ENCODE measurements around the gene DPF1.

DPF1 gene

DNA sequence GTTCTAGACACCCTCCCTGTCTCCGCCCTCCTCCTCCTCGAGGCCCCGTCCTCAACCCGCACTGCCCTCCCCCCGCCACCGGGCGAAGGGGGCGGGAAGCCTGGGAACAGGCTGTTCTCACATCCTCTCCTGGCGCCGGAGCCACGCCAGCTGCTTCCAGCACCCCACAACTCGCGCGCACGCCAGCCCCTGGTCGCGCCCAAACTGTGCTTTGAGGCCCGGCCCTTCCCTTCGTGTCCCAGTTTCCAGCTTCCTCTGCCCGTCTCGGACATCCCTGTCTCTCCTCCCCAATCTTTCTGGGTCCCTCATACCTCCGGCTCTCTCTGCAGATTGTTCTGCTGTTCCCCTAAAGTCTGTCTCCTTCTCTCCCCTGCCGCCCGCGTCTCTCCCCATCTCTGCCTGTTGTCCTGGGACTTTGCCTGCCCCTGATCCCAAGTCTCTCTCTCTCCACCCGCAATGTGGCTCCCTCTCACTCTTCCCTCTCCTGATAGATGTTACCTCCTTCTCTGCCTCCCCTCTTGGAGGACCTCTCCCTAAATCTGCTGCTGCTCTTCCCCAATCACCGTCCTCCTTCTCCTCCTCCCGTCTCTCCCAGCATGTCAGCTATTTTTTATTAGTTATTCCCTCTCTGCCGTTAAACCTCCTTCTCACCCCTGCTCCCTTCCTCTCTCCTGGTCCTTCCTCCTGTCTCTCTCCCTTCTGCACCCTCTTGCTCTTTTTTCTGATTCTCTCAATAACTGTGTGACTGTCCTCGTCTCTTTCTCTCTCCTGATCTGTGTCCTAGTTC lies 14.2 kb downstream of the DPF1 start:
- CTCF ChIA-PET, result no interaction called here
- TF ChIP-seq FOXM1 (IDR thresholded peaks at IDR 0.05; ENCODE audit: borderline replicate concordance), result no peak
- no peak for TF ChIP-seq SUZ12 (IDR thresholded peaks at IDR 0.05)
- no peak for TF ChIP-seq HDGF (IDR thresholded peaks at IDR 0.05; ENCODE audit: borderline replicate concordance)
- TF ChIP-seq BHLHE40 (IDR thresholded peaks at IDR 0.05; ENCODE audit: borderline replicate concordance), result no peak
- no peak for TF ChIP-seq NFRKB (IDR thresholded peaks at IDR 0.05)
- POLR2A ChIA-PET, result no interaction called here
- DNase-seq (ENCODE audit: extremely low spot score), result no peak

DNA sequence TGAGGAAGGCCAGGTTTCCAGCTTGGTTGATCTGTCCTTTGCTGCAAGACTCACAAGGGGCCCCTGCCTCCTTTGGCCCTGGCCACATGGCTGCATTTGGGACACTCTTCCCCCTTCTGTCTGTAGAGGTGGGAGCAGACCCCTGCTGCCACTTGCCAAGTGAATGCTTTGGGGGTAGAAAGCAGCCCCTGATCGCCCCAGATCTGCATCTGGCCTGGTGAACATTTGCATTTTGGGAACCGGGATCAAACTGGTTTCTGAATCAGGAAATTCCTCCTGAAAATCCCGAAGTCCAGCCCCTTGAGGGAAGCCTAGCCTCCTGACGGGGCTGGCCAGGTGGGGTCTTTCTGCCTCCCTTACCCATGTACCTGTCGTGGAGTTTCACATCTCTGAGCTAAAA lies 14.9 kb downstream of the DPF1 start:
- TF ChIP-seq SUZ12 (IDR thresholded peaks at IDR 0.05), result no peak
- no peak for TF ChIP-seq ZNF384 (IDR thresholded peaks at IDR 0.05)
- TF ChIP-seq FOXK2 (IDR thresholded peaks at IDR 0.05), result no peak
- no peak for TF ChIP-seq CTBP1 (IDR thresholded peaks at IDR 0.05; ENCODE audit: borderline replicate concordance)
- no peak for TF ChIP-seq BHLHE40 (IDR thresholded peaks at IDR 0.05; ENCODE audit: borderline replicate concordance)
- TF ChIP-seq NFRKB (IDR thresholded peaks at IDR 0.05), result no peak
- TF ChIP-seq ELF4 (IDR thresholded peaks at IDR 0.05), result no peak
- no peak for TF ChIP-seq HDGF (IDR thresholded peaks at IDR 0.05; ENCODE audit: borderline replicate concordance)
- TF ChIP-seq SP1 (IDR thresholded peaks at IDR 0.05), result no peak
- no peak for TF ChIP-seq FOXA1 (IDR thresholded peaks at IDR 0.05)
- no peak for TF ChIP-seq TARDBP (IDR thresholded peaks at IDR 0.05)
- TF ChIP-seq, protein P1, sequence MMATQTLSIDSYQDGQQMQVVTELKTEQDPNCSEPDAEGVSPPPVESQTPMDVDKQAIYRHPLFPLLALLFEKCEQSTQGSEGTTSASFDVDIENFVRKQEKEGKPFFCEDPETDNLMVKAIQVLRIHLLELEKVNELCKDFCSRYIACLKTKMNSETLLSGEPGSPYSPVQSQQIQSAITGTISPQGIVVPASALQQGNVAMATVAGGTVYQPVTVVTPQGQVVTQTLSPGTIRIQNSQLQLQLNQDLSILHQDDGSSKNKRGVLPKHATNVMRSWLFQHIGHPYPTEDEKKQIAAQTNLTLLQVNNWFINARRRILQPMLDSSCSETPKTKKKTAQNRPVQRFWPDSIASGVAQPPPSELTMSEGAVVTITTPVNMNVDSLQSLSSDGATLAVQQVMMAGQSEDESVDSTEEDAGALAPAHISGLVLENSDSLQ (IDR thresholded peaks at IDR 0.05), result no peak
- TF ChIP-seq L3MBTL2 (conservative IDR thresholded peaks at IDR 0.05), result no peak
- no peak for TF ChIP-seq LEF1 (IDR thresholded peaks at IDR 0.05; ENCODE audit: borderline replicate concordance)
- TF ChIP-seq FOXM1 (IDR thresholded peaks at IDR 0.05; ENCODE audit: borderline replicate concordance), result no peak
- no peak for TF ChIP-seq ARNT (IDR thresholded peaks at IDR 0.05)
- no peak for DNase-seq (ENCODE audit: extremely low spot score)
- POLR2A ChIA-PET, result no interaction called here
- CTCF ChIA-PET, result interaction anchor here (0.7 kb wide), 1 partner anchor 8 kb away, joined by 3 read pairs; no protein-coding TSS in a partner anchor

DNA sequence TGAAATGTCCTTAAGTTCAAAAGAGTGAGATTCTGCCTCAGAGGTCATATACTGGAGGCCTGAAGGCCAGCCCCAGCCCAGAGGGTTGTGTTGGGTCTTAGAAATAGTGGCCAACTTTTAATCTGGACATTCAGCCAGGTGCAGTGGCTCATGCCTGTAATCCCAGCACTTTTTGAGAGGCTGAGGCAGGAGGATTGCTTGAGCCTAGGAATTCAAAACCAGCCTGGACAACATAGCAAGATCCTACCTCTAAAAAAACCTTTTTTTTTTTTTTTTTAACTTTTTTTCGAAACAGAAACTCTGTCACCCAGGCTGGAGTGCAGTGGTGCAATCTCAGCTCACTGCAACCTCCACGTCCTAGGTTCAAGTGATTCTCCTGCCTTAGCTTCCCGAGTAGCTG lies 15.5 kb downstream of the DPF1 start:
- CTCF ChIA-PET, result interaction anchor here (0.7 kb wide), 1 partner anchor 8 kb away, joined by 3 read pairs; no protein-coding TSS in a partner anchor
- DNase-seq (ENCODE audit: extremely low spot score), result no peak
- POLR2A ChIA-PET, result no interaction called here
- TF ChIP-seq HDGF (IDR thresholded peaks at IDR 0.05; ENCODE audit: borderline replicate concordance), result no peak
- TF ChIP-seq FOXK2 (IDR thresholded peaks at IDR 0.05), result no peak
- TF ChIP-seq LEF1 (IDR thresholded peaks at IDR 0.05; ENCODE audit: borderline replicate concordance), result no peak
- no peak for TF ChIP-seq ZNF384 (IDR thresholded peaks at IDR 0.05)
- TF ChIP-seq BHLHE40 (IDR thresholded peaks at IDR 0.05; ENCODE audit: borderline replicate concordance), result no peak
- TF ChIP-seq CTBP1 (IDR thresholded peaks at IDR 0.05; ENCODE audit: borderline replicate concordance), result no peak
- no peak for TF ChIP-seq FOXA1 (IDR thresholded peaks at IDR 0.05)
- TF ChIP-seq TARDBP (IDR thresholded peaks at IDR 0.05), result no peak
- no peak for TF ChIP-seq FOXM1 (IDR thresholded peaks at IDR 0.05; ENCODE audit: borderline replicate concordance)

DNA sequence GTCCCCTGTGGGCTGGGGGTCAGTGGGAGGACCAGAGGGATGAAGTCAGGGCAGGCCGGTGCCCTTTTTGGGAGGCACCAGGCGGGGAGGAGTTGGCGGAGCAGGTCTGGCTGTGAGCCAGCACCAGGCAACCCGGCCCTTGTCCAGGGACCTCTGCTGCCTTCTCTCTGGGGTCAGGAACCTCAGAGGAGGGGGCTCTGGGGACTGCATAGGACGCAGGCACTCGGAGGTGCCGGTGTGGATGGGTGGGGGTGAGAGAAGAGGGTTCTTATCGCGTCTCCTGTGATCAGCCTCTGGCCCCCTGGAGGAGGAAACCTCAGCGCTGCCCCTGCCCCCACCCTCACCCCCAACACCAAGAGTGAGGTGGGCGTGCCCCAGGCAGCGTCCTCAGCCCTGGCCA lies 16.5 kb downstream of the DPF1 start:
- DNase-seq (ENCODE audit: extremely low spot score), result no peak
- ChIA-PET CTCF (no interaction called here), POLR2A (no interaction called here)
- TF ChIP-seq TARDBP (IDR thresholded peaks at IDR 0.05) (no peak), LEF1 (IDR thresholded peaks at IDR 0.05; ENCODE audit: borderline replicate concordance) (no peak), BHLHE40 (IDR thresholded peaks at IDR 0.05; ENCODE audit: borderline replicate concordance) (no peak), FOXA1 (IDR thresholded peaks at IDR 0.05) (no peak), FOXM1 (IDR thresholded peaks at IDR 0.05; ENCODE audit: borderline replicate concordance) (no peak), HDGF (IDR thresholded peaks at IDR 0.05; ENCODE audit: borderline replicate concordance) (no peak)

DNA sequence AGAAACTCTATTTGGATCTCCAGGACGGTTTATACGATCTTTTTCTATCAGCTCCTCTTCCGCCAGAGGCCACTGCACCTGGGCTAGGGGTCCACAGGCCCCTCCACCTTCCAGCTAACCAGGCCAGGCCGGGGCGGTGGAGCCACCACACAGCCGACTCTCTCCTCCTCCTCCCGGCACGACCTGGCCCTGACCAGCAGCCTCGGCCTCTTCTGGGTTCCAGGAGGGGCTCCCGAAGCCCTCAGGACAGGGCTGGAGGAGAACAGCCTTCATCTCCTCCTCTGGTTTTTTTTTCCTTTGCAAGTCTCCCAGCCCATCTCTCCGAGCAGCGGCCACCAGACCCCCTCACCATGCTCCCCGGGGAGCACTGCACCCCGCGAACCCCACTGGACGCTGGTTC lies 17.1 kb downstream of the DPF1 start:
- no peak for TF ChIP-seq ZNF384 (IDR thresholded peaks at IDR 0.05)
- ChIA-PET POLR2A (interaction anchor here (1.2 kb wide), 1 partner anchor 301 kb away, joined by 3 read pairs; no protein-coding TSS in a partner anchor), CTCF (no interaction called here)
- DNase-seq (ENCODE audit: extremely low spot score), result no peak

DNA sequence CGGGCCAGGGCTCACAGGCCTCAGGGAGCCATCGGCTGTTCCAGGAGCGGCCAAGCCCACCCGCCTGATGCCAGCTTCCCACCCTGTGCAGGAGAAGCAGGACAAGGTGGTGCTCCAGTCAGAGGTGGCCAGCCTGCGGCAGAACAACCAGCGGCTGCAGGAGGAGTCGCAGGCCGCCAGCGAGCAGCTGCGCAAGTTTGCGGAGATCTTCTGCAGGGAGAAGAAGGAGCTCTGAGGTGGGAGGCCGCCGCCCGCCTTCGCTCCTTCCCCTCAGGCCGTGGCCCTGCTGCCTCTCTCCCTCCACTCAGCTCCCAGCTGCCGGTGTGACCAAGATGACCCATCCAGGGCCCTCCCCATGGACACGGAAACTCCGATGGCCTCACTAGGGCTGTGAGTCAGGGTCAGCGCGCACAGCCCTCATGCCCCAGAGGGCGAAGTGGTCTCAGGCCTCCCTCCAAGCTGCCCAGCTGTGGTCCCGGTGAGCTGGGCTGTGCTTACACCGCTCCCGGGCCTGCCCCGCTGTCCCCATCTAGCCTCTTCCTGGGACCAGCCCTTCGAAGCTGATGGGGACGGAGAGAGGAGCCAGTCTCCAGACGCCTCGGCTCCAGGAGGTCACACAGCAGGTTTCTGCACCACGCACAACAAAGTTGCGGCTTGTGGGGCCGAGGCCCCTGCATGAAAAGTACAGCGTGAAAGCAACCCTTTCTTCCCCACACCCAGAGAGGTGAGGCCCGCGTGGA lies 17.8 kb downstream of the DPF1 start:
- CTCF ChIA-PET, result no interaction called here
- TF ChIP-seq L3MBTL2 (conservative IDR thresholded peaks at IDR 0.05) (no peak), FOXM1 (IDR thresholded peaks at IDR 0.05; ENCODE audit: borderline replicate concordance) (no peak), BHLHE40 (IDR thresholded peaks at IDR 0.05; ENCODE audit: borderline replicate concordance) (no peak), HDGF (IDR thresholded peaks at IDR 0.05; ENCODE audit: borderline replicate concordance) (no peak), LEF1 (IDR thresholded peaks at IDR 0.05; ENCODE audit: borderline replicate concordance) (no peak), SP1 (IDR thresholded peaks at IDR 0.05) (no peak)
- DNase-seq (ENCODE audit: extremely low spot score), result no peak
- POLR2A ChIA-PET, result interaction anchor here (1.2 kb wide), 1 partner anchor 300 kb away, joined by 3 read pairs; no protein-coding TSS in a partner anchor

DNA sequence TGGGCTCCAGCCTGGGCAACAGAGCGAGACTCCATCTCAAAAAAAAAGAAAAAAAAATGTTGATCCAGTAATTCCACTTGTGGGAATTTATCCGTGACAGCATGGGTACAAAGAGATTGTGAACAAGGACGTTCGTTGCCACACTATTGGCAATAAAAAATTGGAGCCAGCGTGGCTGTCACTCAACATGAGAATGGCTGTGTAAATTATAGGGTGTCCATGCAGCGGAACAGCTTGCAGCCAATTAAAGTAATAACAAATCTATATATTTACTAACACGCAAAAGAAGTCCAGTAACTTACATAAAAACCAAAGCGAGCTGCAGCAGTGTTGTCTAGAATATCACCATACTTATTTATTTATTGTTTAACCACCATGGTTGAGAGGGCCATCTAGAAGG lies 19.3 kb downstream of the DPF1 start:
- no peak for DNase-seq (ENCODE audit: extremely low spot score)
- POLR2A ChIA-PET, result no interaction called here
- CTCF ChIA-PET, result no interaction called here

More for the DNA sequence above, 19.3 kb downstream of the DPF1 start:
- TF ChIP-seq CTBP1 (IDR thresholded peaks at IDR 0.05; ENCODE audit: borderline replicate concordance), result no peak
- TF ChIP-seq, protein P1 (IDR thresholded peaks at IDR 0.05), result peak; percentile 75
- no peak for TF ChIP-seq FOXM1 (IDR thresholded peaks at IDR 0.05; ENCODE audit: borderline replicate concordance)
- no peak for TF ChIP-seq ZNF384 (IDR thresholded peaks at IDR 0.05)
- TF ChIP-seq L3MBTL2 (conservative IDR thresholded peaks at IDR 0.05), result no peak

Data from HEK293T (cell line).